ENCODE results near the gene PRKG2. TPM values are rescaled to one million over a fixed set of nuclear protein-coding genes. Genes with fewer than 3 reads are reported as not detected.

The PRKG2 gene
- total and polyA plus RNA-seq, 8 donors = 0.59 to 4.9 (median 0.90) TPM

GRCh38 chr4:81113024-81113423 lies 102.0 kb downstream of the PRKG2 start:
- TF ChIP-seq CTCF (IDR thresholded peaks at IDR 0.05) = no peak
- Histone ChIP-seq H3K27me3 (no peaks in the 10 kb centered on the region), H3K4me1 (no peaks in the 10 kb centered on the region), H3K9me3 (no peaks in the 10 kb centered on the region), H3K4me3 (no peak overlapping the region), H3K27ac (no peak overlapping the region), H3K36me3 (no peaks in the 10 kb centered on the region)
- 79 to 83% methylated on average over 5 of the region's 5 CpGs for WGBS, 2 donors
- no peak for ATAC-seq
- FAIRE-seq = no peak
- no peak for DNase-seq
- intact Hi-C loops (cut with DNase I) = no loop called here

DNA sequence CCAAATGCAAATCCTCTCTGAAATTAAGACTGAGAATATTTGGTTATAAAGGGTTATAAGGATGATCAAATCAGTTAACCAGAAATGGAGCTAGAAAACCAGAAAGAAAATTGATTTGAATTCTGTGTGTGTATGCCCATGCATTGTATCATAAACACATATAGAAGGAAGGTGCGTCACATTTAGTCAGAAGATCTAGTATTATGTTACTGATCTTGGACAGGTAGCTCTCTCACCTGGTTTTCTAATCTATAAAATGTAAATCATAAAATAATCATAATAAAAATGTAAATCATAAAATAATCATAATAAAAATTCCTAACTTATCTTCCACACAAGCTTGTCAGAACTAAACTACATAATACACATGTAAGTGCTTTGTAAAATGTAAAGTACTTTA lies 105.7 kb downstream of the PRKG2 start:
- peak; percentile 13 for FAIRE-seq

DNA sequence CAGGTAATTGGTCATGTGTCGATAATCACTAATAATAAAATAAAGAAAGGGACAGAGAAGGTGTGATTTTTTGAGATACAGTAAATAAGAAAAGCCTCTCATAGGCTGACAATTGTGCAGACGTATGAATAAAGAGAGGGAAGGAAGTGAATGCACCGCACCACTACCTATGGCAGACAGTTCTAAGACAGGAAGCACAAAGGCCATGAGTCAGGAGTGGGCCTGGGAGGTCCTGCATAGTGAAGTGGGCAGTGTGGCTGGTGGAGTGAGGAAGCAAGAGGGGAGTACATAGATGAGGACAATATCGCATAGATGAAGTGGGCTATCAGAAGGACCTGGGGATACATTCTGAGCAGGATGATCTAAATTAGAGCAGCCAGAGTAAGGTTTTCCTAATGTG lies 108.9 kb downstream of the PRKG2 start:
- WGBS, 2 donors = 76 to 88% methylated on average over 4 of the region's 4 CpGs
- no peaks in the 10 kb centered on the region for H3K4me1 ChIP-seq
- TF ChIP-seq CTCF (IDR thresholded peaks at IDR 0.05) = no peak
- no peak overlapping the region for H3K4me3 ChIP-seq
- intact Hi-C loops (cut with DNase I) = no loop called here
- H3K36me3 ChIP-seq = no peaks in the 10 kb centered on the region
- no peaks in the 10 kb centered on the region for H3K27me3 ChIP-seq
- FAIRE-seq (no peak), ATAC-seq (no peak), DNase-seq (no peak)
- H3K9me3 ChIP-seq = no peaks in the 10 kb centered on the region
- H3K27ac ChIP-seq = no peak overlapping the region

More for the DNA sequence above, 105.7 kb downstream of the PRKG2 start:
- H3K9me3 ChIP-seq = no peaks in the 10 kb centered on the region
- intact Hi-C loops (cut with DNase I) = no loop called here
- H3K27me3 ChIP-seq = no peaks in the 10 kb centered on the region
- H3K4me3 ChIP-seq = no peak overlapping the region
- TF ChIP-seq CTCF (IDR thresholded peaks at IDR 0.05) = no peak
- H3K36me3 ChIP-seq = no peaks in the 10 kb centered on the region
- WGBS, 2 donors = 88 to 94% methylated on average over 1 of the region's 1 CpG
- no peaks in the 10 kb centered on the region for H3K4me1 ChIP-seq
- no peak for DNase-seq
- ATAC-seq = no peak
- no peak overlapping the region for H3K27ac ChIP-seq

GRCh38 chr4:81102107-81102506 lies 112.9 kb downstream of the PRKG2 start:
- ATAC-seq (no peak), FAIRE-seq (no peak), DNase-seq (no peak)
- intact Hi-C loops (cut with DNase I) = no loop called here
- Histone ChIP-seq H3K9me3 (no peaks in the 10 kb centered on the region), H3K4me3 (no peak overlapping the region), H3K27me3 (no peaks in the 10 kb centered on the region), H3K4me1 (no peaks in the 10 kb centered on the region), H3K36me3 (no peaks in the 10 kb centered on the region), H3K27ac (no peak overlapping the region)
- TF ChIP-seq CTCF (IDR thresholded peaks at IDR 0.05) = no peak

DNA sequence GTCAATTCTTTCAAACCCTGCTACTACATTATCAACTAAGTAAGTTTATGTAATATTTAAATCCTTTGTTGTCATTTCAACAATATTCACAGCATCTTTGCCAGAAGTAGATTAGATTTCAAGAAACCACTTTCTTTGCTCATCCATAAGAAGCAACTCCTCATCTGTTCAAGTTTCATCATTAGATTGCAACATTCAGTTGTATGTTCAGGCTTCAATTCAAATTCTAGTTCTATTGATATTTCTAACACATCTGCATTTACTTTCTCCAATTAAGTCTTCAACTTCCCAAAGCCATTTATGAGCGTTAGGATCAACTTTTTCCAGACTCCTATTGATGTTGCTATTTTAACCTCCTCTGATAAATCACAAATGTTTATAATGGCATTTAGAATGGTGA lies 118.5 kb downstream of the PRKG2 start:
- TF ChIP-seq CTCF (IDR thresholded peaks at IDR 0.05) = no peak
- no peak for FAIRE-seq
- ATAC-seq = no peak
- DNase-seq = no peak
- H3K27ac ChIP-seq = no peak overlapping the region
- H3K4me3 ChIP-seq = no peak overlapping the region
- intact Hi-C loops (cut with DNase I) = no loop called here
- no peaks in the 10 kb centered on the region for H3K4me1 ChIP-seq
- no peaks in the 10 kb centered on the region for H3K9me3 ChIP-seq
- 71 to 83% methylated on average over 1 of the region's 1 CpG for WGBS, 2 donors
- H3K27me3 ChIP-seq = no peaks in the 10 kb centered on the region
- no peaks in the 10 kb centered on the region for H3K36me3 ChIP-seq

Data from pancreas (tissue), 10 donors.